Mononuclear cell (primary cell): ENCODE measurements around the gene STAG3. TPM values are rescaled to one million over a fixed set of nuclear protein-coding genes. Genes with fewer than 3 reads are reported as not detected.
"Not testable (repeated sequence)": the region's sequence is repeated elsewhere in the genome, so short reads cannot be mapped to it uniquely, and the experiment has no call there.

ENCODE experiments used
- H3K27me3 ChIP-seq: 2 replicates; pipeline ENCODE4 v1.6.0; 2011; ENCODE audit warnings: low read length, control low read depth; ENCODE audit not compliant: insufficient read depth
- H3K4me1 ChIP-seq: 2 replicates; pipeline ENCODE4 v1.5.1; 2011; ENCODE audit warnings: mild to moderate bottlenecking, low read length, control low read depth; ENCODE audit not compliant: insufficient read depth
- H3K4me3 ChIP-seq: 2 replicates; pipeline ENCODE4 v1.5.1; 2011; ENCODE audit warnings: mild to moderate bottlenecking, low read length, moderate library complexity
- H3K9me3 ChIP-seq: 2 replicates; pipeline ENCODE4 v1.5.1; 2011; ENCODE audit warnings: low read depth, mild to moderate bottlenecking, control low read depth, low read length
- total RNA-seq: library from RNA; depleted of rRNA; stranded (reverse); fragments of >200 nt; gene quantifications from one replicate; pipeline ENCODE4 v1.2.3, GENCODE V29; 2012

The STAG3 gene
- total RNA-seq, 1 donor, result 6.7 TPM

DNA sequence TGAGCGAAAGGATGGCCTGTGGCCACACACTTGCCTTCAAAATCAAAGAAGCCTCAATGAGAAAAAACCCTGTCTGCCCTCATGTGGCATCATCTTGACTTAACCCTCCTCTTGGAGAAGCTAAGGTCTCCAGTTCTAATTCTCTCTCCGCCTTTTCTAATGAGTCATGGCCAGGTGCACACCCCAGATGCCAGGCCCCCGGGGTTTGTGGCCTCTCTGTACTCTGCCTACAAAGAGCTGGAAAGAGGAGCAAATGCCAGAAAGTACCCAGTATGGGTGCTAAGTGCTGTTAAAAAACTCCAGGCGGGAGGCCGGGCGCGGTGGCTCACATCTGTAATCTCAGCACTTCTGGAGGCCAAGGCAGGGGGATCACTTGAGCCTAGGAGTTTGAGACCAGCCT is 62.3 kb downstream of the STAG3 start:
- not testable (repeated sequence) for H3K27me3 ChIP-seq, H3K4me3 ChIP-seq
- H3K4me1 ChIP-seq, result peaks cover 11% of the 10 kb centered on the region

DNA sequence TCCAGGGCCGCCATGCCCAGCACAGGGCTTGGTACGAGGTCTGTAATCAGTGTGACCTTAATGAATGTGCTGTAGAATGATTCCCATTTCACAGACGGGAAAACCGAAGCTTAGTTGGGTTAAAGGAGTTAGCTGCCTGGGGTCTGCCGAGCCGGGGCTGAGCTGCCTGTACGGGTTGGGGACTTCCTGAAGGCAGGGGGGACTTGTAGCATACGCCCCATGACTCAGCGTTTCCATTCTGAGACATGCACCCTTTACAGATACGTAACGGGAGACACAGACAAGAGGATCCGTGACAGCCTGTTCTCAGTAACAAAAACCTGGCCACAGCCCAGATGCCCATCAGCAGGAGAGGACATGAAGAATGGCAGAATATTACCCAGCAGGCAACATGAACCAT is 65.7 kb downstream of the STAG3 start:
- not testable (repeated sequence) for H3K27me3 ChIP-seq, H3K9me3 ChIP-seq

More for the DNA sequence above, 62.3 kb downstream of the STAG3 start:
- H3K9me3 ChIP-seq, result not testable (repeated sequence)

DNA sequence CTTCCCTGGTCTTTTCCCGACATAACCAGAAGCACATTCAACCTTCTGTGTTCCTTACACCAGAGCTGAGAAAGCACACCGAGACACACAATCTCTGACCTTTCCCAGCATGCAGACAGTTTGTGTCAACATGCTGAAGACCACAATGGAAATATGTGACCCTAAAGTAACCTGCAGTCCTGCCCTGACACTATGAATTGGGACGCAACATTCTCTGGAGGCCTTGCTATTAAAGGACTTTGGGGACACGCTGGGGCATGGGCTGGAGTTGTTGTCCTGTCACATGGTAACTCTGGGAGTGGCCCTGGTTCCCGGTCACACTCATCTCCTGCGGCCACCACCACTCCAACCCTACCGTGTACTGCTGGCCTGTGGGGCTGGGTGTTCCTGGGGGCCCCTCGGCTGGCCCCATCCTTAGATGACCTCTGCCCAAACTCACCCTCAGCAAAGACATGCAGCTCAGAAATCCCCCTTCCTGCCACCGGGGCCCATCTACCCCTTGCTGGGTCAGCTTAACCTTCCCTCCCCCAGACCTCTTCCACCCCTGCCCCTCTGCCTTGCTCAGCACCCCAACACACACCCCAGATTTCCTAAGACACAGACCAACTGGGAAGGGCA is 67.4 kb downstream of the STAG3 start:
- peaks cover 11% of the 10 kb centered on the region for H3K4me1 ChIP-seq
- H3K9me3 ChIP-seq, H3K4me3 ChIP-seq, H3K27me3 ChIP-seq: not testable (repeated sequence)

More for the DNA sequence above, 65.7 kb downstream of the STAG3 start:
- not testable (repeated sequence) for H3K4me3 ChIP-seq
- peaks cover 11% of the 10 kb centered on the region for H3K4me1 ChIP-seq

DNA sequence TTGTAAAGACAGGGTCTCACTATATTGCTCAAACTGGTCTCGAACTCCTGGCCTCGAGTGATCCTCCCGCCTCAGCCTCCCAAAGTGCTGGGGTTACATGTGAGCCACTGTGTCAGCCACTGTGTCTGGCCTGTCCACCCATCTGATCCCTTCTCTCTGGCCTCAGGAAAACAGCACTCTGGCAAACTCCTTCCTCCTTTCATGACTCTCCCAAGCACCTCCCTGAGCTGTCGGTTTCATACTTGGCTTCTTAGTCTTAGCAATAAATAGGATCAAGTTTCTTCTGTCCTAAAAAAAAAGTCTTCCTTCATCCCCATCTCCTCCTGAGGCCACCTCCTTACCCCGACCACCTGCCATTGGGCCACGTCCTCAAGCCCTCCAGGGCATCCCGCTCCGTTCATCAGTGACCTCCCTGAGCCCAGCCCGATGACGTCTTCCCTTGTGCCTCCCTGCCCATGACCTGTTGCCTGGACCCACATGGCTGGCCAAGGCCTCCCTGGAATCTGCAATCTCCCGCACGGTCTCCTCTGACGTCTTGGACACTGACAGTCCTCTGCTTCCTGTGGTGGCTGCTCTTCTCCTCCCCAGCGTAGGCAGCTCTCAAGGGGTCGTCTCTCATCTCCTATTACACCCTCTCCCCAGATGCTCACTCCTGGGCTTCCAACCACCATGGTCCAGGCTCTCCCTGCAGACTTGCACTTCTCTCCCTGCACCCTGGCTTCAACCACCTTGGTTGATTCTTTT is 68.6 kb downstream of the STAG3 start:
- H3K4me3 ChIP-seq, H3K27me3 ChIP-seq, H3K9me3 ChIP-seq: not testable (repeated sequence)
- peaks cover 11% of the 10 kb centered on the region for H3K4me1 ChIP-seq

DNA sequence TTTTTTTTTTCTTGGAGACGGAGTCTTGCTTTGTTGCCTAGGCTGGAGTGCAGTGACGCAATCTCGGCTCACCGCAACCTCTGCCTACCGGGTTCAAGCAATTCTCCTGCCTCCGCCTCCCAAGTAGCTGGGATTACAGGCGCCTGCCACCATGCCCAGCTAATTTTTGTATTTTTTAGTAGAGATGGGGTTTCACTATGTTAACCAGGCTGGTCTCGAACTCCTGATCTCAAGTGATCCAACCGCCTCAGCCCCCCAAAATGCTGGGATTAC is 69.1 kb downstream of the STAG3 start:
- H3K27me3 ChIP-seq, H3K9me3 ChIP-seq, H3K4me3 ChIP-seq: not testable (repeated sequence)
- peaks cover 11% of the 10 kb centered on the region for H3K4me1 ChIP-seq

DNA sequence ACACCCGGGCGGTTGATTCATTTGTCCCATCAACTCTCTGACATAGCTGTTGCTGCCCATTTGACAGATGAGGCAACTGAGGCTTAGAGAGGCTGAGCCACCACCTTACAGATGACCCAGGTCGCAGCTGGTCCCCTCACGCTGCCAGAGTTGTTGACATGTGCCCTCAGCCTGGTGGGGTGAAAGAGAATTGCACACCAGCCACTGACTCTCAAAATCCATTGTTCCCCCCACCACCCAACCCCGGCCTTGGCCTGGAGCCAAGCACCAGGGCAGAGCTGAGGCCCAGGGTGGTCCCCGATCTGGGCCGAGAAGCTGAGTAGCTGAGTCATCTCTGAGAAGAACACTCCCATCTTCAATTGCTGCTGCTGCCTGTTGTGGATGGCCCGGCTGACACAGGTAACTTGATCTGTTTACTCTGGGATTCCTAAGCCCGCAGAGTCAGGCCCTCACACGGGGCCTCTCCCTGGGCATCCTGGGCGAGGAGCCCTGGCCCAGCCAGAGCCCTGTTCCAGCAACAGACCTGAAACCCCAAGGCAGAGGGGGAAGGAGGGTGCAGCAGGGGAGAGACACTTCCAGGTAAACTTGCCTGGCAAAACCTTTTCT is 69.5 kb downstream of the STAG3 start:
- Histone ChIP-seq H3K4me1 (peaks cover 11% of the 10 kb centered on the region), H3K27me3 (no peaks in the 10 kb centered on the region), H3K9me3 (no peaks in the 10 kb centered on the region), H3K4me3 (no peak overlapping the region)

DNA sequence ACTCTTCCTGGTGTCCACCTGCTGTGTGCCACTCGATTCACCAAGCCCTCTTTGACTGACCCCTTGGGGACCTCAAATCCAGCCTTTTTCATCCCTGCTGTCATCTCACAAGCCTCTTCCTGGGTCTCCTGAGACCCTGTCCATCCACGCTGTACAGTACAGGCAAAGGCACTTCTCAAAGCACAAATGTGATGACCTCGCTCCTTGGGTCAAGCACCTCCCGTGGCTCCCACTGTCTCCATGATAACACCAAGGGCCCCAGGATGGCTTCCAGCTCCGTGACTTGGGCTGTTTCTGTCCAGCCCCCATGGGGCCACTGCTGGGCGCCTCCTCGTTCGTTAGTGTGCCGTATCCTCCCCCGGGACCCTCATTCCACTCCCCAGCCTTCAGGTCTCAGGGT is 70.8 kb downstream of the STAG3 start:
- no peaks in the 10 kb centered on the region for H3K27me3 ChIP-seq
- no peak overlapping the region for H3K4me3 ChIP-seq
- H3K9me3 ChIP-seq, result no peaks in the 10 kb centered on the region
- H3K4me1 ChIP-seq, result peaks cover 8% of the 10 kb centered on the region

DNA sequence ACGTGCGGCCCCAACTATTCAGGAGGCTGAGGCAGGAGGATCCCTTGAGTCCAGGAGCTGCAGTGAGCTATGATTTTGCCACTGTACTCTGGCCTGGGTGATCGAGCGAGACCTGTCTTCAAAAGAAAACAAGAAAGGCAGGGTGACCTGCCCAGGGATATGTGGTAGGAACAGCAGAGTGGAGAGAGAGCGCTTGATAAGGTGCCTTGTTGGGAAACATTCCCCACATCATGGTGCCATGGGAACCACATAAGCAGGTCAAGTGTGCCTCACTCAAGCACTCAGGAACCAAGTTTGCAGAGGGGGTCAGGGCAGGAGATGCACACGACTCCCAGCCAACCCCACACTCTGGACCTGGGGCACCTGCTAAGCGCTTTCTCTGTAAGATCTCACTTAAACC is 79.3 kb downstream of the STAG3 start:
- H3K27me3 ChIP-seq, result no peaks in the 10 kb centered on the region
- no peaks in the 10 kb centered on the region for H3K4me1 ChIP-seq
- no peak overlapping the region for H3K4me3 ChIP-seq
- no peaks in the 10 kb centered on the region for H3K9me3 ChIP-seq

DNA sequence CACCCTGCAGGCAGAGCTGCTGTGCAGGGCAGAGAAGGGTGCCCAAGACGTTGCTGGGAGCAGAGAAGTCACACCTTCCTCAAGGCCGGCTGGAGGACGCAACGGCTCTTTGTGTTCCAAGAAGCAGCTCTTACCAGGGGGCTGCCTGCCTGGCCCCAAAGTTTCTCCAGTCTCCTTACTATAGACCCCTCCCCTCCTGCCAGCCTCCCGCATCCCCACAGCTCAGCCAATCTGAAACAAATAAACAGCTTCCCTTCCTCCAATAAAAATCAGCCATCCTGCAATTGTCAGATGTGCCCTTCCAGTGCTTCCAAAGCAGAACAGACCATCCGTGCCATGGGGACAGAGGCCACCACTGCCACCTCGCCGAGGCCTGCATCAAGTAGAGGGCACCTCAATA is 82.3 kb downstream of the STAG3 start:
- H3K9me3 ChIP-seq, result not testable (repeated sequence)

DNA sequence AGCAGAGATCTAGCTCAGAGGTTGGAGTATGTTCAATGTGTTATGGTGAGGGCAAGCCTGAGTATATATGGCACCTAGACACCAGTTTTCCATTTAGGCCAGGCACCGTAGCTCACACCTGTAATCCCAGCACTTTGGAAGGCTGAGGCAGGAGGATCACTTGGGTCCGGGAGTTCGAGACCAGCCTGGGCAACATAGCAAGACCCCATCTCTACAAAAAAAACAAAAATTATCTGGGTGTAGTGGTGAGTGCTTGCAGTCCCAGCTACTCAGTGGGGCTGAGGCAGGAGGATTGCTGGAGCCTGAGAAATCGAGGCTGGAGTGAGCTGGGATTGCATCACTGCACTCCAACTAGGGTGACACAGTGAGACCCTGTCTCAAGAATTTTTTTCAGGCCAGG is 85.2 kb downstream of the STAG3 start:
- H3K4me3 ChIP-seq, H3K4me1 ChIP-seq, H3K27me3 ChIP-seq, H3K9me3 ChIP-seq: not testable (repeated sequence)

More for the DNA sequence above, 82.3 kb downstream of the STAG3 start:
- not testable (repeated sequence) for H3K4me1 ChIP-seq, H3K27me3 ChIP-seq, H3K4me3 ChIP-seq

Other genes with a start within 250 kb of the STAG3 start
- gene GJC3, start 248.3 kb upstream of the STAG3 start, total RNA-seq, result 0.63 TPM
- gene AZGP1, start 201.9 kb upstream of the STAG3 start, total RNA-seq, result not detected
- gene ZKSCAN1, start 162.3 kb upstream of the STAG3 start, total RNA-seq, result 41.3 TPM
- 2.0 TPM for gene ZSCAN21, start 128.1 kb upstream of the STAG3 start, total RNA-seq
- 37.4 TPM for gene ZNF3, start 96.2 kb upstream of the STAG3 start, total RNA-seq
- gene COPS6, start 88.9 kb upstream of the STAG3 start, total RNA-seq, result 18.4 TPM
- gene MCM7, start 76.5 kb upstream of the STAG3 start, total RNA-seq, result 33.8 TPM
- 2.8 TPM for gene AP4M1, start 76.3 kb upstream of the STAG3 start, total RNA-seq
- 16.1 TPM for gene TAF6, start 58.6 kb upstream of the STAG3 start, total RNA-seq
- 13.3 TPM for gene CNPY4, start 58.3 kb upstream of the STAG3 start, total RNA-seq
- gene MBLAC1, start 51.0 kb upstream of the STAG3 start, total RNA-seq, result 1.5 TPM
- gene LAMTOR4, start 29.0 kb upstream of the STAG3 start, total RNA-seq, result 102 TPM
- 19.1 TPM for gene TRAPPC14, start 19.2 kb upstream of the STAG3 start, total RNA-seq
- 1.8 TPM for gene GAL3ST4, start 9.3 kb upstream of the STAG3 start, total RNA-seq
- 2.3 TPM for gene GPC2, start 537 bp upstream of the STAG3 start, total RNA-seq
- 13.9 TPM for gene PVRIG, start 42.0 kb downstream of the STAG3 start, total RNA-seq
- gene SPDYE3, start 129.8 kb downstream of the STAG3 start, total RNA-seq, result under 0.01 TPM
- gene PILRB, start 180.2 kb downstream of the STAG3 start, total RNA-seq, result 26.6 TPM
- 56.7 TPM for gene PILRA, start 195.6 kb downstream of the STAG3 start, total RNA-seq